Activated CD4-positive, alpha-beta T cell treated with anti-CD3 and anti-CD28 coated beads, Interleukin-2, amount 10 ng/mL, durations not matched to agents 7 days and 5 days (primary cell): ENCODE results near the gene C2CD5. TPM values are rescaled to one million over a fixed set of nuclear protein-coding genes. Genes with fewer than 3 reads are reported as not detected.

Source experiments
- CTCF ChIA-PET: fragments of 350-600 bp; sonication (Branson Sonifier 250); formaldehyde crosslinking; loops from one replicate; lab custom pipeline; 2021; ENCODE audit warnings: antibody characterized with exemption; lab: Charles Lee
- POLR2A ChIA-PET: fragments of 350-600 bp; sonication (Branson Sonifier 250); formaldehyde crosslinking; loops from one replicate; lab custom pipeline; 2021; ENCODE audit warnings: antibody characterized with exemption; lab: Charles Lee
- DNase-seq: peaks from one replicate; pipeline ENCODE4 v3.0.0-alpha.2; 2020
- H3K27ac Mint-ChIP-seq: one replicate; pipeline ENCODE4 v1.8.0; 2021; ENCODE audit warnings: mild to moderate bottlenecking, moderate library complexity, mixed read lengths
- H3K27me3 Mint-ChIP-seq: one replicate; pipeline ENCODE4 v1.8.0; 2021; ENCODE audit warnings: mixed read lengths
- H3K36me3 Mint-ChIP-seq: one replicate; pipeline ENCODE4 v1.8.0; 2021; ENCODE audit warnings: low read depth, mixed read lengths
- H3K4me1 Mint-ChIP-seq: one replicate; pipeline ENCODE4 v1.8.0; 2021; ENCODE audit warnings: mixed read lengths
- H3K4me3 Mint-ChIP-seq: one replicate; pipeline ENCODE4 v1.8.0; 2021; ENCODE audit warnings: mild to moderate bottlenecking, moderate library complexity, mixed read lengths
- H3K9me3 Mint-ChIP-seq: one replicate; pipeline ENCODE4 v1.8.0; 2021; ENCODE audit warnings: mixed read lengths
- total RNA-seq, 2 experiments: library from RNA; stranded (reverse); gene quantifications; one replicate each; pipeline ENCODE4 v1.2.3, GENCODE V29; 2021

C2CD5 gene
- total RNA-seq, 2 experiments from 2014 or later = 53.1 to 61.5 TPM

DNA sequence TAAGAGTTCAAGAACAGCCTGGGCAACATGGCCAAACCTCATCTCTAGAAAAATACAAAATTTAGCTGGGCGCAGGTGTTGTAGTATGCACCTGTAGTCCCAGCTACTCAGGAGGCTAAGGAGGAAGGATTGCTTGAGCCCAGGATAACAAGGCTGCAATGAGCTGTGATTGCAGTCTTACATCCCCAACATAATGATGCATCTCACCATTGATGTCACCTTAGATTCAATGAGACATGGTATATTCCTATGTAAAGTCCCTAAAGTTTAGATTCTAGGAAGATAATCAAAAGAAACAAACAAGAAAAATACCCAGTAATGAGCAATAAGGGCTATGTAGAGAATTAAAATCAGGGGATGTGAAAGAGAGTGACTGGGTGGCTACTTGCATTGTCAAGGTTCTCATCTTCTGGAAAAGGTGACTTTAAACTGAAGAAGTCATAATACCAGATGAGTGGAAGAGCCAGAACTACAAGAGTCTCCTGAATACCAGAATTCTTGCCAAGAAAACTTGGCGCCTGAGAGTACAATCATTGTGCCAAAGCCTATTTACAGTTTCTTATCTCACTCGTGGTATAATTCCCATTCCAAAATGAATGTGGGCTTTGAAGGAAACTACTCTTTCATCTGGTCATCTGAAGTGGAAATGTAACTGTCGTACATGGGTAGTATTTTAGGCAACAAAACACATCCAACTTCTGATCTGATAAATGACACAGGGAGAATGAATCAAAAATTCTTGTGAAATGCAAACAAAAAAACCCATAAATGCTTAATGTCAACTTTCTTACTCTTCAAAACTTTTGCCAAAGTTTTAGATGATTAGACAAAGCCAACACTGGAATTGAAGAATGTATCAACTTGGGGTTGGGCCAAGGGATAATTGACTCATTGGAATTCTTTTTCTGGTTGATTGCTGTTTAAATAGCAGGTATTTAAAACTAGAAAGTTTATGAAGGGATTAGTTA, 128.7 kb downstream of the C2CD5 start:
- ChIA-PET CTCF (interaction anchor here (0.8 kb wide), 1 partner anchor 37 kb away, joined by 3 read pairs; no protein-coding TSS in a partner anchor), POLR2A (no interaction called here)
- H3K4me3 Mint-ChIP-seq = no peak overlapping the region
- peaks cover 3% of the 10 kb centered on the region for H3K27me3 Mint-ChIP-seq
- H3K9me3 Mint-ChIP-seq = no peaks in the 10 kb centered on the region
- H3K4me1 Mint-ChIP-seq = no peaks in the 10 kb centered on the region
- H3K27ac Mint-ChIP-seq = no peak overlapping the region
- no peaks in the 10 kb centered on the region for H3K36me3 Mint-ChIP-seq
- no peak for DNase-seq

DNA sequence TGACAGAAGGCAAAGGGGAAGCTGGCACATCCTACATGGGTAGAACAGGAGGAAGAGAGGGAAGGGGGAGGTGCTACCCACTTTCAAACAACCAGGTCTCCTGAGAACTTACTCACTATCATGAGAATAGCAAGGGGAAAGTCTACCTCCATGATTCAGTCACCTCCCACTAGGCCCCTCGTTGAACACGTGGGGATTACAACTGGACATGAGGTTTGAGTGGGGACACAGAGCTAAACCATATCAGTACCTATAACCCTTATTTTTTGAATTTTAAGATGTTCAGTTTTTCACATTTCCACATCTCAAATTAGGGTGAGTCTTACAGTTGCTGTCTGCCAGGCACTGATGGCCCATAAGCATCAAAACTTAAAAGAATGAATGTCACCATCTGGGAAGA, 129.6 kb downstream of the C2CD5 start:
- no peaks in the 10 kb centered on the region for H3K9me3 Mint-ChIP-seq
- ChIA-PET POLR2A (no interaction called here), CTCF (interaction anchor here (0.8 kb wide), 1 partner anchor 37 kb away, joined by 3 read pairs; no protein-coding TSS in a partner anchor)
- peaks cover 1% of the 10 kb centered on the region for H3K4me1 Mint-ChIP-seq
- H3K36me3 Mint-ChIP-seq = no peaks in the 10 kb centered on the region
- no peak for DNase-seq
- no peak overlapping the region for H3K27ac Mint-ChIP-seq
- H3K4me3 Mint-ChIP-seq = no peak overlapping the region
- peaks cover 3% of the 10 kb centered on the region for H3K27me3 Mint-ChIP-seq

GRCh38 chr12:22413592-22413991, 130.8 kb downstream of the C2CD5 start:
- H3K4me3 Mint-ChIP-seq = no peak overlapping the region
- DNase-seq = no peak
- ChIA-PET CTCF (no interaction called here), POLR2A (no interaction called here)
- H3K36me3 Mint-ChIP-seq = no peaks in the 10 kb centered on the region
- H3K4me1 Mint-ChIP-seq = peaks cover 11% of the 10 kb centered on the region
- H3K27me3 Mint-ChIP-seq = peaks cover 3% of the 10 kb centered on the region
- no peak overlapping the region for H3K27ac Mint-ChIP-seq
- no peaks in the 10 kb centered on the region for H3K9me3 Mint-ChIP-seq

- ChIA-PET POLR2A (no interaction called here), CTCF (interaction anchor here (1.2 kb wide), 1 partner anchor 31 kb away, joined by 3 read pairs; no protein-coding TSS in a partner anchor)
- DNase-seq = no peak
- no peaks in the 10 kb centered on the region for H3K36me3 Mint-ChIP-seq
- no peaks in the 10 kb centered on the region for H3K9me3 Mint-ChIP-seq
- H3K4me1 Mint-ChIP-seq = peaks cover 11% of the 10 kb centered on the region
- H3K27ac Mint-ChIP-seq = no peak overlapping the region
- H3K27me3 Mint-ChIP-seq = peaks cover 3% of the 10 kb centered on the region
- no peak overlapping the region for H3K4me3 Mint-ChIP-seq
These were observed 131.8 kb downstream of the C2CD5 start for GRCh38 chr12:22412581-22412980.

GRCh38 chr12:22410486-22410885, 133.9 kb downstream of the C2CD5 start:
- Mint-ChIP-seq H3K4me1 (peaks cover 11% of the 10 kb centered on the region), H3K27ac (no peak overlapping the region), H3K36me3 (no peaks in the 10 kb centered on the region), H3K4me3 (no peak overlapping the region), H3K27me3 (no peaks in the 10 kb centered on the region), H3K9me3 (no peaks in the 10 kb centered on the region)
- CTCF ChIA-PET = interaction anchor here (1.1 to 1.8 kb wide), 2 partner anchors 33 to 75 kb away, joined by 4 read pairs; no protein-coding TSS in a partner anchor
- DNase-seq = no peak
- POLR2A ChIA-PET = no interaction called here

- POLR2A ChIA-PET = no interaction called here
- Mint-ChIP-seq H3K4me1 (peaks cover 11% of the 10 kb centered on the region), H3K36me3 (no peaks in the 10 kb centered on the region), H3K27ac (peak overlapping the region; percentile 77), H3K4me3 (peak overlapping the region; percentile 15), H3K9me3 (no peaks in the 10 kb centered on the region), H3K27me3 (no peaks in the 10 kb centered on the region)
- CTCF ChIA-PET = interaction anchor here (0.6 to 1.8 kb wide), 3 partner anchors 29 to 34 kb away, joined by 3 to 4 read pairs (median 3); no protein-coding TSS in a partner anchor
- peak; percentile 25 for DNase-seq
These were observed 134.8 kb downstream of the C2CD5 start for GRCh38 chr12:22409377-22410164.

- H3K36me3 Mint-ChIP-seq = no peaks in the 10 kb centered on the region
- peaks cover 11% of the 10 kb centered on the region for H3K4me1 Mint-ChIP-seq
- POLR2A ChIA-PET = no interaction called here
- peak overlapping the region; percentile 77 for H3K27ac Mint-ChIP-seq
- no peak for DNase-seq
- H3K9me3 Mint-ChIP-seq = no peaks in the 10 kb centered on the region
- CTCF ChIA-PET = interaction anchor here (0.6 to 1.8 kb wide), 3 partner anchors 29 to 34 kb away, joined by 3 to 4 read pairs (median 3); no protein-coding TSS in a partner anchor
- H3K4me3 Mint-ChIP-seq = peak overlapping the region; percentile 7
- H3K27me3 Mint-ChIP-seq = no peaks in the 10 kb centered on the region
These were observed 135.5 kb downstream of the C2CD5 start for GRCh38 chr12:22408610-22409376.

- H3K27me3 Mint-ChIP-seq = no peaks in the 10 kb centered on the region
- H3K4me1 Mint-ChIP-seq = peaks cover 11% of the 10 kb centered on the region
- CTCF ChIA-PET = no interaction called here
- POLR2A ChIA-PET = no interaction called here
- peaks cover 2% of the 10 kb centered on the region for H3K9me3 Mint-ChIP-seq
- H3K4me3 Mint-ChIP-seq = no peak overlapping the region
- peaks cover 1% of the 10 kb centered on the region for H3K36me3 Mint-ChIP-seq
- DNase-seq = no peak
- no peak overlapping the region for H3K27ac Mint-ChIP-seq
These were observed 136.9 kb downstream of the C2CD5 start for GRCh38 chr12:22407397-22407796.

DNA sequence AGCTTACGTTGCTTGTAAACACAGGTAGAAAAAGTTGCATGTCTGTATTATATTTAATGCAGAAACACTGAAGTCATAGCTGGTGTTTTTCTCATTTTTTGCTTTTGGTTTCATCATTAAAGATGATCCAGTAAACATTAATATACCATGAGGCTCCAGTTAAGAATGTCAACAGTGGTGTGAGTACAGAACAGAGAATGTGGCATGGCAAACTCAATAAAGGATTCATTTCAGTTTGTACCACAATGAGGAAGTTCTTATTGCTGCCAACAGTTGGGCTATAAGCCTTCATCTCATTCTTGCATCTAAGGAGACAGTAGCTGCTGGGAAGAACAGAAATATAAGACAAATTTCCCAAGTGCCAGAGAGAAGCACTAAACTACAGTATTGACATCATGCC, 137.7 kb downstream of the C2CD5 start:
- H3K4me3 Mint-ChIP-seq = no peak overlapping the region
- no peak overlapping the region for H3K27ac Mint-ChIP-seq
- POLR2A ChIA-PET = no interaction called here
- H3K9me3 Mint-ChIP-seq = peaks cover 2% of the 10 kb centered on the region
- H3K36me3 Mint-ChIP-seq = peaks cover 1% of the 10 kb centered on the region
- DNase-seq = no peak
- no peaks in the 10 kb centered on the region for H3K27me3 Mint-ChIP-seq
- CTCF ChIA-PET = no interaction called here
- peaks cover 11% of the 10 kb centered on the region for H3K4me1 Mint-ChIP-seq

- POLR2A ChIA-PET = no interaction called here
- DNase-seq = no peak
- CTCF ChIA-PET = no interaction called here
- peaks cover 2% of the 10 kb centered on the region for H3K9me3 Mint-ChIP-seq
- peaks cover 1% of the 10 kb centered on the region for H3K36me3 Mint-ChIP-seq
- no peaks in the 10 kb centered on the region for H3K27me3 Mint-ChIP-seq
- H3K4me1 Mint-ChIP-seq = peaks cover 19% of the 10 kb centered on the region
- H3K4me3 Mint-ChIP-seq = no peak overlapping the region
- H3K27ac Mint-ChIP-seq = no peak overlapping the region
These were observed 144.7 kb downstream of the C2CD5 start for GRCh38 chr12:22399464-22400180.
